GM19452 (cell line): ENCODE results near the gene TMEM196.

Source experiments
- ATAC-seq: cut with Tn5 transposase; IDR thresholded peaks from one replicate; pipeline ENCODE4 v1.9.1; 2021; ENCODE audit not compliant: unreplicated experiment

The TMEM196 gene

DNA sequence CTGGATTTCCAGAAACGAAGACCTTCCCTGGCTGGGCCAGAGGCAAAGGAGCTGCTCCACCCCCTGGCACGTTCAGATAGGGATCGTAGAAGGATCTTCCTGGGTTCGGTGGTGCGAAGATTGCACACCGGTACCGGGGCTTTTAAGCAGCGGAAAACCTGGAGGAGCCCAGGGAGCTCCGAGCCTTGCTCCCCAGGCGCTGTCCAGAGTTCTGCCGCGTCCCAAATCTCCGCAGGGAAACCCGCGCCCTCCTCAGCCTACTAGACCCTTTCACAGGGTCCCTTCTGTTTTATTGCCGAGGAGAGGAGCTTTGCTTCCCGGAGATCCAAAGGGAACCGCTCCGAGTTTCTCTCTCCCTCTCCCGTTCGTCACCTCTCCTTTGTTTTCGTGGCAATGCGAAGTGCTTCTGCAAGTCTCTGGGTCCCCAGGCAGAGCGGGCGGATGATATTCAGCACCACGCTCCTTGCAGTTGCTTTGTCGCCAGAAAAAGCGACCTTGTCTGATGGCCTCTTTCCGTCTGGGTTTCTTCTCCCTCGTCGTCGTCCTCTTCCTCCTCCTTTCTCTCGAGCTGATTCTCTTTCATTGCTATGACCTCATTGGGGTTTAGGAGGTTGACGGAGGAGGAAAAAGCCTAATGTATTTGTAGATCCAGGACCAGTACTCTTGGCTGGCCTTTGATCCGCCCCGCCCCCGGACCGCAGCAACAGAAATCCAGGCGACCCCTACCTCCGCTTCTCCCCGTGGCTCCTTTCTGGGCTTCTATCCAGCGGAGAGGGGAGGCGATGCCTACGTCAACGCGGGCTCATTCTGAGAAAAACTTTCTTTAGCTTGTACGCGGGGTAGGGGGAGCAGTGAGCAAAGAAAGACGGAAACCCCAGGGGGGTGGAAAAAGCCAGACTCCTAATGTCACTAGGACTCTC, at the start of gene TMEM196:
Gene TMEM196 (minus strand): TSS at position 777 of the 920 bp plus-strand sequence. CDS start 921 bp downstream, outside the sequence.
- ATAC-seq: no peak

DNA sequence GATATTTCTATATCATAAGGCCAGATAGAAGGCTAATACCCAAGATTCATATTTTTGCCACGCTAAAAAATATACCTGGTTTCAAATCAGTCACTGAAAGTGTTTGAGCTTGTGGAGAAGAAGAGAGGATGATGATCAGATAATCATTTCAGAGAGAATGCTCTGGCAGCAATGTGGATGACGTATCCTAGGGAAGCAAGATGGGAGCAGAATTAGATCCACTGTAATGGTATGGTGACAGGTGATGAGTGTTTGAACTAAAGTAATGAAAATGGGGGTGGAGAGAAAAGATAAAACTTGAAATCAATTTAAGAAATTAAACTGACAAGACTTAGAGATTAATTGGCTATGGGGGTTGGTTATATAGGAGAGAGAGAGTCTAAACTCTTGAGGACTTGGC, 42.7 kb upstream of the TMEM196 start:
- ATAC-seq: no peak

DNA sequence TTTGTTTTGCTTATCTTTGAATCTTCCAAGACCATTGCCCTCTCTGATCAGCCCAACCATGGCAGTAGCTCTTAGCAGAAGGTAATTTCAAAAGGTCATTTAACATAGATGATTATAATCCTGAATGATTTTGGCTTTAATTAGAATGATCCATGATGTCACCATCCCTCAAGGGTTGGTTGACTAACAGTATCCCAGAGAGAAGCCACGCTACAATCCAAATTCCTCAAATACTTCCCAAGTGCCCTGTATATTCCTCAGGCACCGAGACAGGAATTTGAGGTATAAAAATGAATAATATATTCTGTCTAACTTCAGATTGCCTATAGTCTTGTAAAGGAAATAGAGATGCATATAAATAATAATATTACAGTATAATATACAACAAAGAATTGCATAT, 42.1 kb upstream of the TMEM196 start:
- ATAC-seq: no peak

DNA sequence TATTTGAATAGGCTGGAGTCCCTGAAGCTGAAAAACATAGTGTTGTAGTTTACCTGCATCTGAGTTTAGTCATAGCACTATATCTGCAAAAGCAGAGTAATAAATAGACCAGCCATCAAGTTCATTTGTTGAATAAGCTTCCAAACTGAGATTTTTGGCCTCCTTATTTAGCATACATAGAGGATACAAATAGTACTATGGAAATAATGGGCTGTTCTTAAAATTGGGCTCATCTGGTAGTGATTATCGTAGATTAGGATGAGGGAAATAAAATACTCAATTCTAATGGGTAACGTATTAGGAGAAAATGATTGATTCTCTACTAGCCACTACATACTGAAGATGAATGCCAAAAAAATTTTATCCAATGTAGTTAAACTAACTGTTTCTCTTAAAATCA, 41.4 kb upstream of the TMEM196 start:
- ATAC-seq: no peak

DNA sequence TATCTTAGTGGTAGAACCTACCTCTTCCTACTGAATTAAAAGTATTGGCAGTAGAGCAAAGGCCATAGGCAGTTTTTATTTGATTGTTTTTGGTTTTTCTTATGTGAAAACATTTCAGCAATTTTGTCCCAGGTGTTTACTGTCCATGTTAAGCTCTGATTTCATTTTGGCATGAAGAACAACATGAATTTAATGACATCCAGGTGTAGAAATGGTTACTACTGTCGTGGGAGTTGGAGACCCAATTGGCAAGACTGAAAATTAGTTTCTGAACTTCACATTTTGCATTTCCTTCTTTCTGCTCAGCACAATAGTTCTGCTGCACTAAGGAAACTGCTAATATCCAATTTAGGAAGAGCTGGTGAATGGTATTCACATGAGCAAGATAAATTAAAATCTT, 38.0 kb upstream of the TMEM196 start:
- no peak for ATAC-seq

DNA sequence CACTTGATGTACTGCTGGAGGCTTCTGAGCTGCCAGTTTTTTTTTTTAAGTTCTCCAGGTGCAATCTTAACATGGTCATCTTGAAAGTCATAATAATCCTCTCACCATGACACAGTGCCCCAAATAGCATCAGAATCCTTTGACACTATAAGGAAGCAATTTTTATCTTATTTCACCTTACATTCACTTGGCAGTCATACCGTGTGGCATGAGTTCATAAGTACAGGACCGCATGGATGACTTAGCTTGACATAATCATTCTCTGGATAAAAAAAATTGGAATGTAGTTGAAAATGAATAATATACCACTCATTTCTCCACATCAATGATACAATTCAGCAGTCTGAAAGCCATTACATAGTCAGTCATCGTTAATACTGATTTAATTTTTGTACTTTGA, 25.6 kb upstream of the TMEM196 start:
- no peak for ATAC-seq

DNA sequence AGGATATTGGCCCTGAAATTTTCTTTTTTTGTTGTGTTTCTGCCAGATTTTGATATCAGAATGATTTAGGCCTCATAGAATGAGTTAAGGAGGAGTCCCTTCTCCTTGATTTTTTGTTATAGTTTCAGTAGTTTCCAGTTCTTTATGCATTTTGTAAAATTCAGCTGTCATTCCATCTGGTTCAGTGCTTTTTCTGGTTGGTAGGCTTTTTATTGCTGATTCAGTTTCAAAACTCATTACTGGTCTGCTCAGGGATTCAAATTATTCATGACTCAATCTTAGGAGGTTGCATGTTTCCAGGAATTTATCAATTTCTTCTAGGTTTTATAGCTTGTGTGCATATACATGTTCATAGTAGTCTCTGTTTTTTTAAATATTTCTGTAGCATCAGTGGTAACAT, 10.1 kb upstream of the TMEM196 start:
- no peak for ATAC-seq

DNA sequence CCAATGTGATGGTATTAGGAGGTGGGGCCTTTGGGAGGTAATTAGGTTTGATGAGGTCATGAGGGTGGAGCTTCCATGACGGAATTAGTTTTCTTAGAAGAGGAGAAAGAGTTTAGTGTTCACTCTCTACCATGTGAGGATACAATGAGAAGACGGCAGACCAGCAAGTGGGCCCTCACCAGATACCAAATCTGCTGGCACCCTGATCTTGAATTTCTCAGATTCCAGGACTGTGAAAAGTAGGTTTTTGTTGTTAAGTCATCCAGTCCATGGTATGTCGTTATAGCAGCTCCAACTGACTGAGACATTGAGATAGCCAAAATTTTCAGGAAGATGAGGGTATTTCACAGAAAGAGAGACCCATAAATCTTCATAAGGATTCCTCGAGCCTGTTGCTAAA, 3.6 kb upstream of the TMEM196 start:
- no peak for ATAC-seq

DNA sequence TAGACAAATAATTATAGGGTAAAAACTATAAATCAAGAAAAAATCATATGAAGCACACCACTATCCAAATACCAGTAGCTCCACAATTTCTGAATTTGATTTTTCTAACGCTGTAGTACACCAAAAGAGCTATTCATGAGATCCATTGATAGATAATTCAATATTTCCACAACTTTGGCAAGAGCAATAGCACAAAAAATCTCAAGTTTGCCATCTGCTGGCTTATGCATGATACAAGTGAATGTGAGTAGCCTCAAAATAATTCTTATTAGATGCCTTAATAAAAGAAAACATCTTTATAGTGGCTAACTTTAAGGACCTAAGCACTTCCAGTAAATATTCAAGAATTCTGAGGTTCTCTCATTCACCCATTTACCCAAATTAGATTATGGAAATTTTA, 2.2 kb upstream of the TMEM196 start:
- ATAC-seq: no peak

DNA sequence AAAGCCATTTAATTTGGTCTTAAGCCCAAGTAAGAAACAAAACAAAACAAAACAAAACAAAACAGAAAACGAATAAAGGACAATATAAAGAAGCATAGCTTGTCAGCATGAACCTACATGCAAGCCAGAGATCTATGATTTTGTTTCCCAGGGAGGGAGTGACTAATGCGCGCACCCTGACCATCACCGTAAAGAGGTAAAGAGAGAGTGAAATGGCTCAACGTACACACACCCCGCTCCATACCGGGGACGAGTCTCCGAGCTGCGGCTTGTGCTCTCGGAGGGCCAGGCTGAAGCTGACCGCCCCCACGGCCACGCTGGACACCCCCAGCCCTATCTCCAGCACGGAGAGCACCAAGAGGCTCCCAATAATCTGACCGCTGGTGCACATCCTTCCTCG, 1.1 kb downstream of the TMEM196 start:
- no peak for ATAC-seq

DNA sequence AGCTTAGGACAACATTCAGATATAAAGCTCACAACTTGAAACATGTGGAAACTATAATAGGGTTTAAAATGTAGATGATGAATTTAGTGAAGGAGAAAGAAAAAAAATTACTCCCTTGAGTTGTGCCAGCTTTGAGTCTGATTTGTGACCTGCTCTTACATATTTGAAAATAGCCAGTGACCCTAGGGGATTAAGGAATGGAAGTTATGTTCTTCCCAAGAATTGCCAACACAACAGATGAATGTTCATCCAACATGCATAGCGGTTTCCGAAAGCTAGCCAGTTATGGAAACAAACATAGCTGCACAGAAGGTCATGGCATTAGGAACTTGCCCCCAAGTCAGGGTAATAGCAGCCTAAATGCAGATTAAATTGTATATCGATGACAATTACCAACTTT, 10.8 kb downstream of the TMEM196 start:
- ATAC-seq: no peak

DNA sequence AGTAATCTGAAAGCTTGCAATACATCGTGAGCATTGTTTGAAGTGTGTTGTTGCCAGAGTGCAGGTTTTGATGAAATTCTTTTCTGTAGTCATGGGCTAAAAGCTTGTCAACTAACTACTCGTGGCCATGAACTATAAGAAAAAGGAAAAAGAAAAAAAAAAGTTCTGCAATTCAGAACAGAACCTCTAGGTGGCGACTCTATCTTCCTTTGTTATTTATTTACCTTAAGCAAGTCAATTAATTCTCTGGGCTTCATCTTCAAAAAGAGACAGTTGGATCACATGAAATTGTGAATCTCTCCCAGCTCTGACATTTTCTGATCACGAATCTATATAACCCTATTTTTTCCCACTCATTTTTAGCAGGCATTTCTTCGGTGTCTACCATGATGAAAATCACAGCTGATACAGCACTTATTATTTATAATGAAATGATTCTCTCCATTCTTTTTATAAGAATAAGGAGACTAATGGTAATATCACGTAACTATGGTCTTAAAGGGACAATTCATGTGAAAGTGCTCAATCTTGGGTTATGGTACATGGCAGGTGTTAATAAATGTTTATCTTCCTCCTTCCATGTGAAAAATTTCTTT, 18.8 kb downstream of the TMEM196 start:
- no peak for ATAC-seq

DNA sequence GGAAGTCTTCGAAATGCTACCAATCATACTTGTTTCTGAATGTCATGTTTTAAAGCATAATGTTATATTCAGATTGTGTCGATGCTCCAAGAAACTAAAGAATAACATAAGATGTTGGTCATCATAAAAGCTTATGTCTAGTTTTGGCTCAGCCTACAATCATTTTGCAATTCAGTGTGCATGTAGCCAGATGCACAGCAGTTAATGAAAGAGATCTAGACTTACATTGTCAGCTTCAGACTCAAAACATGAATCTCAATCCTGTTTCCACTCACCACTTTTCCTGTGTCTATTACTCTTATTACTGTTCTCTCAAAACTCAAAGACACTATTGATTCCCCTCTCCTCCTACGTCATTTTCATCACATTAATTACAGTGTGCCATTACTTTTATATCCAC, 21.4 kb downstream of the TMEM196 start:
- ATAC-seq: no peak

DNA sequence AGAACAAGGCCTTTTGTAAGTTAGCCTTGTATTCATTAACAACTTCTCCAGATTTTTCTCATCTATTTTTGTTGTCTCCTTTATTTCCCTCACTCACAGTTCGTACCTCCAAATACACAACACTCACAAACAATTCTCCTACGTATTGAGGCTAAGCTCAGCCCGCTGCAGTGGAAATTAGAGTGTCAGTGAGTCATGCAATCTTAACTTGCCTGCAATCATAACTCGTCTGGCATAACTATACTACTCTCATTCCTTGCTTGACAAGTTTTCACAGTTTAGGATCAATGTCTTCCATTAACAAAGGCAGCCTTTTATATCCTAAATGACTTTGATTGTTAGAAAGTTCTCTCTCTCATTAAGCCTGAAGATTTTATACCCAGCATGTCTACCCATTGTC, 23.8 kb downstream of the TMEM196 start:
- ATAC-seq: no peak

DNA sequence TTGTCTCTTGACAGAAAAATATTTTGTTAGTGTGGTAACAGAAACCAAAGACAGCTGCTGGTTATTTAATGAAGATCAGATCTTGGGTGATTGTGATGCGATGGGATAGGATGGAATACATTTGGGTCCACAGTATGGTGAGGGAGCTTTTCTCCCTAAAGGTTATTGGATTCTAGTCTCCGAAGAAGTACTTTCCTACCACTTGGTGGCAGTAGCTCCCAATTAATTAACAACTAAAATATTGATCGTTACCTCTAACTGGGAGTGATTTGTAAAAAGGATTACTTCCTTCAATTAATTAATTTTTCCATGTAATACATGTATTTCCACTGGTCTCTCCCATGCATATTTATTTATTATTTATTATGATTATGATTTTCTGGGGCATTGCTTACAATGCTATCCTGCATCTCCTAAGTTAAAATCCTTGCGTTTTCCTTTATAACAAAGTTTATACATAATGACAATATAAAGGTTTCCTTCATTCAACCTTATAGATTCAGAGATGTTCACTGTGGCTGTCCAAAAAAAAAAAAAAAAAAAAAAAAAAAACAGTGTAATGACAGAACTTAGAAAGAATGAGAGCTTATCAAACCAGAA, 25.6 kb downstream of the TMEM196 start:
- ATAC-seq: no peak

DNA sequence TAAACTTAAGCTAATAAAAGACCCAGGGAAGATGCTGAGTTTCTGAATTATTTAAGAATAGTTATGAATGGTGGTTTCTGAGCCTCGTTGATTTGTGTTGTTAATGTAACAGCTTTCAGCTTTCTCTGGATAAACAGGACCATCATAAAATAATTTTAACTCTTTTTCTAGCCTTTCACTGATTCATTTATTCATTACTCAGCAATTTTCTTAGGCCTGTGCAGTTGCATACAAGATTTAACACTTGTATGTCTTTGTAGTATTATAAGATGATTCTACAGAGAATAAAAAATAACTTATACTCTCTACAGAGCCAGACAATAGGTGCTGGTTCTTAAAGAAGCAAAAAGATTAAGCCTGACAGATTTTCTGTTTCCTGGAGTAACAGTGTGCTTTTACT, 29.3 kb downstream of the TMEM196 start:
- no peak for ATAC-seq

DNA sequence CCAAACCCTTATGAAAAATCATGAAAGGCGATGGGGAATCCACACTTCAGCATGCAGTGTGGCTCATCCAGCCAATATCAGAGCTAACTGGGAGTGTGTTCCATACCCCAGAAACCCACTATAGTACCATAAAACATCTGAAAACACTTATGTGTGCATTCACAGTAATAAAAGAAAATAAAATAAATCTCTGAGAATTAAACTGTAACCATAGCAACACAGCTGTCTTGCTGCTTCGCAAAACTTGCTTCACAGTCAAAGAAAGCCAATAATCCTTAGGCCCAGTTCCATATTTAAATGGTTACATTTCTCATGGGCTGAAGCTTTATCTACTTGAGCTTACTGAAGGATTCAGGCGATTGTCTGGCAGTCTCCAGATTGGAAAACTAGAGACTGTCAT, 44.7 kb downstream of the TMEM196 start:
- no peak for ATAC-seq

DNA sequence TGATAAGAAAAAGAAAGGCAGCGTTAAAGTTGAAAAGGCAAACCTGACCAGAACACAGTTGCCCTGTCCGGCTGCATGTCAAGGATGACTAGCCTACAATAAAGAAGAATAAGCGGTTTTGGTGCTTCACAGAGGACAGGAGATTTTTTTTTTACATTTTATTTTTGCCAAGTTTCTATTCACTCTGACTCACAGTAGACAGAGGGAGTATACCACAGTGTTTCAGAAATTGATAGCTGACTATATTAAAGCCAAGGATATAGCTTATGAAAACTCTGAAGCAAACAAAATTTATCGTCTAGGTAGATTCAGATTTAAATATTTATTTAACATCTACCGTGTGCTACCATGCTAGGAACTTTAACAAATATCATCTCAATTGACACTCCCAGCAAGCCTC, 47.6 kb downstream of the TMEM196 start:
- ATAC-seq: no peak

DNA sequence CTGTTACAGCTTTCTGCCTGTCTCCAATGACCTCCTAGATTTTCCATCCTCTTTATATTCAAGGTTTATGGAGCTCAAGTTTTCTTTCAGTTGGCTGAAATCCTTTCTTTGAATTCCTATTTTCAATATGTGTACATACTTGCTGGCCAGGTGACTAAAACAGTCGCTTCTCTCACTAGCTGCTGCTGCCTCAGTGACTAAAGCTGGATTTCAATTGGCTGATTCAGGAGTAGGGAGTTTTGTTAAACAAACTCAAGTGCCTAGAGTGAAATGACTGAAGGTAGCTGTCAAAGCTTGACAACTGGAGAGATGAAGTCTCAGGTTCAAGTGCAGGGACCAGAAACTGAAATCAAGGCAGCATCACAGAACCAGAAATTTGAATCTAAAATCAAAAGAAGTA, 57.9 kb downstream of the TMEM196 start:
- no peak for ATAC-seq

DNA sequence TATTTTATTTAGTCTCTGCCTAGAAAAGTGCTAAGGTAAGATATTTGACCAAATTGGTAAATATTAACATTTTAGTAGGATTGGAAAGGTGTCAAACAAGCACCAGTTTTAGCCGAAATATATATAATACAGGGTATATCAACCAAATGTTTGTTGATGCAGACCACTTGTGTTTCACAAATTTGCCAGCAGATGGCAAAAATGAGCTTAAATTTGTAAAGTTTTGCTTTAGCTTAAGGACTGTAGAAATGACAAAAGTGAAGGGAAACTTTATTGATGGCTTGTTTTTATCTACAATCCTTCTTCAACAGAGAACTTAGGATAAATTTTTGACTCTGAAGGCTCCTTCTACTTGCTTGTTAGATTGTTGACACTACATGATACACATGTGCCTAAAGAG, 59.7 kb downstream of the TMEM196 start:
- ATAC-seq: no peak

DNA sequence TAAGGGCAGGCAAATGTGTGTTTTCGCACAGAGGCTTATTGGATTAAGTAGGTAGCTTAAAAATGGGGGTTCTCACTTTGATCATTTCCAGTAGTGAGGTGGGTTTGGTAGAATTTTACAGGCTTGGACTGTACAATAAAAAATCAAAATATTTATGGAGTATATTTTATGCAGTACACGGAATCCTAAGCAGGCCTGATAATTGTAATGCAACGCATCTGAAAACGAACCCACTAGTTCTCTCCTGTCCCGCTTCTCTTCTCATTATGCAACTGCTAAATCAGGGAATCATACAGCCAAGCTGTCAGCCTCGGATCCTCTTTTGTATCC, 64.2 kb downstream of the TMEM196 start:
- peak; percentile 0 for ATAC-seq
